Rectal smooth muscle tissue (tissue), 1 donor: ENCODE results near the gene ADAM22.
A peak's percentile ranks its signal among the peaks of the same experiment; 100 is the strongest.
"Not testable (repeated sequence)": the region's sequence is repeated elsewhere in the genome, so short reads cannot be mapped to it uniquely, and the experiment has no call there.

ENCODE experiments used
- H3K27ac ChIP-seq: one replicate; pipeline ENCODE4 v1.7.0; 2013; ENCODE audit warnings: low read depth, low read length, inconsistent platforms
- H3K27me3 ChIP-seq: one replicate; pipeline ENCODE4 v1.7.0; 2013; ENCODE audit warnings: low read length; ENCODE audit not compliant: control insufficient read depth, insufficient read depth
- H3K36me3 ChIP-seq: one replicate; pipeline ENCODE4 v1.7.0; 2013; ENCODE audit warnings: low read length; ENCODE audit not compliant: control insufficient read depth, insufficient read depth
- H3K4me1 ChIP-seq: one replicate; pipeline ENCODE4 v1.7.0; 2013; ENCODE audit warnings: low read length; ENCODE audit not compliant: control insufficient read depth, insufficient read depth
- H3K4me3 ChIP-seq: one replicate; pipeline ENCODE4 v1.7.0; 2013; ENCODE audit warnings: low read length
- H3K9ac ChIP-seq: one replicate; pipeline ENCODE4 v1.7.0; 2013; ENCODE audit warnings: low read length

The ADAM22 gene

DNA sequence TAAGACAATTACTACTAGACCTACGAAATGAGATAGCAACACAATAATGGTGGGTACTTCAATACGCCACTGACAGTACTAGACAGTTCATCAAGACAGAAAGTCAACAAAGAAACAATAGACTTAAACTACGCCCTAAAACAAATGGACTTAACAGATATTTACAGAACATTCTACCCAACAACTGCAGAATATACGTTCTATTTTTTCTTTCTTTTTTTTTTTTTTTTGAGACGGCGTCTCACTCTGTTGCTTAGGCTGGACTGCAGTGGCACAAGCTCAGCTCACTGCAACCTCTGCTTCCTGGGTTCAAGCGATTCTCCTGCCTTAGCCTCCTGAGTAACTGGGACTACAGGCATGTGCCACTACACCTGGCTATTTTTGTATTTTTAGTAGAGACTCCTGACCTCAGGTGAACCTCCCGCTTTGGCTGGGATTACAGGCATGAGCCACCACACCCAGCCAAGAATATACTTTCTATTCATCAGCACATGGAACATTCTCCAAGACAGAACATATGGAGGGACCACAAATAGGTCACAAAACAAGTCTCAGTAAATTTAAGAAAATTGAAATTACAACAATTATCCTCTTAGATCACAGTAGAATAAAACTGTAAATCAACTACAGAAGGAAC lies 11.2 kb upstream of the ADAM22 start:
- not testable (repeated sequence) for H3K27me3 ChIP-seq, H3K36me3 ChIP-seq, H3K9ac ChIP-seq, H3K4me3 ChIP-seq, H3K27ac ChIP-seq, H3K4me1 ChIP-seq

GRCh38 chr7:87926581-87927461 lies 7.2 kb upstream of the ADAM22 start:
- Histone ChIP-seq H3K36me3 (no peaks in the 10 kb centered on the region), H3K4me1 (no peaks in the 10 kb centered on the region), H3K27me3 (no peaks in the 10 kb centered on the region), H3K4me3 (no peak overlapping the region), H3K9ac (no peak overlapping the region), H3K27ac (no peak overlapping the region)

DNA sequence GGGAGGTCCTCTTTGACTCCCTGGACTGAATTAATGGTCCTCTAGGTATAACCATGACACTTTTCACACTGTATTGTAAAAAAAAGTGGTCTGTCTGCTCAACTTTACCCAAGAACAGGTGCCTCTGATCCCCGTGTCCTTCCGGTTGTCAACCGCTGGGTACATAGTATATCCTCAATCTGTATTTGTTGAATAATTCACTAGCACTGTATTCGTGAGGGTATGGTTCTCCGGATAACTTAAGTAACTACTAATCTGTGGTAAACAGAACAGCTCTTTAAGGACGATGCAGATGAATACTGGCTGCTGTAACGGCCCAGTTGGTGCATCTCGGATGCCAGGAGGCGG lies 472 bp upstream of the ADAM22 start:
- Histone ChIP-seq H3K4me1 (no peaks in the 10 kb centered on the region), H3K9ac (no peak overlapping the region), H3K27me3 (no peaks in the 10 kb centered on the region), H3K36me3 (no peaks in the 10 kb centered on the region), H3K27ac (no peak overlapping the region), H3K4me3 (peak overlapping the region; percentile 69)

DNA sequence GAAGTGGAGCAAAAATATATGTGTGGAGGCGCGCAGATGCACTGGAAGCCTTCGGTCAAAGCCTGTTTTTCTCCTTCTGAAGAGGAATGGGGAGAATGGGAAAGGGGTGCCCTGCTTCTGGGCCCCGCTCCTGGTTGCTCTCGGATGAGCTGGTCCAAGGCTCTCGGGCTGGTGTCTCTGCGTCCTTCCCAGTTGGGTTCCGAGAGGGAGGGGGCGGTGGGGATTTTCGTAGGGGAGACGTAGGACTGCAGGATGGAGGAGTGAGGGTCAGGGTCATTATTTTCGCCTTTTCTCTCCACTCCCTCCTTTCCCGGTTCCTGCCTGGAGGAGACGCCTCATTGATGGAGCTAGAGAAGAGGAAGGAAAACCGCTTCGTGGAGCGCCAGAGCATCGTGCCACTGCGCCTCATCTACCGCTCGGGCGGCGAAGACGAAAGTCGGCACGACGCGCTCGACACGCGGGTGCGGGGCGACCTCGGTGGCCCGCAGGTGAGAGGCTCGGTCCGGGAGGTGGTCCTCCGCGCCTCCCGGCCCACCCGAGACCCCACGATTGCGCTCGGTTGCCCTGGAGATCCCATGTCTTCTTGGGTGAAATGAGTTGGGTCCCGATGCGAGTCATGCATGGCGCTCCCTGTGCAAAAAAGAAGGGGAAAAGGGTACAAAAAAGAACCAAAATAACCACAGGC lies 790 bp downstream of the ADAM22 start:
- peak overlapping the region; percentile 69 for H3K4me3 ChIP-seq
- no peaks in the 10 kb centered on the region for H3K27me3 ChIP-seq
- no peaks in the 10 kb centered on the region for H3K36me3 ChIP-seq
- H3K4me1 ChIP-seq, result no peaks in the 10 kb centered on the region
- H3K9ac ChIP-seq, result peak overlapping the region; percentile 2
- no peak overlapping the region for H3K27ac ChIP-seq

DNA sequence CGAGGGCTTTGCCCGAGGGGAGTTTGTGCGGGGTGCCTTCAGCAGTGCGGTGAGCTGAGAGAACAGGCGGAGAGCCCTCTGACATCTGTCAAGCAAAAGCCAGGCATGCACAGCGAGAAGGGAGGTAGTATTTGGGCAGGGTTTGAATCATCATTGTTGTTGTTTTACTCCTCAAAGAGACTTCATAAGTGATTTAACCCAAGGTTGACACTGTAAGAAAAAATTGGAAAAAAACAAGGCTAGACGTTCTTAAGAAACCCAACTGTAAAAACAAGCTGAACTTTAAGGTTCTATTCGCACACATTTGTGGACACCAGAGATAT lies 1.3 kb downstream of the ADAM22 start:
- H3K27me3 ChIP-seq, result no peaks in the 10 kb centered on the region
- H3K4me3 ChIP-seq, result peak overlapping the region; percentile 69
- no peaks in the 10 kb centered on the region for H3K4me1 ChIP-seq
- no peaks in the 10 kb centered on the region for H3K36me3 ChIP-seq
- H3K27ac ChIP-seq, result no peak overlapping the region
- H3K9ac ChIP-seq, result no peak overlapping the region

- Histone ChIP-seq H3K9ac (no peak overlapping the region), H3K36me3 (no peaks in the 10 kb centered on the region), H3K4me3 (no peak overlapping the region), H3K4me1 (no peaks in the 10 kb centered on the region), H3K27ac (no peak overlapping the region), H3K27me3 (no peaks in the 10 kb centered on the region)
Measured at GRCh38 chr7:87941138-87941537, 7.1 kb downstream of the ADAM22 start.

- no peak overlapping the region for H3K9ac ChIP-seq
- no peak overlapping the region for H3K4me3 ChIP-seq
- no peaks in the 10 kb centered on the region for H3K36me3 ChIP-seq
- H3K4me1 ChIP-seq, result no peaks in the 10 kb centered on the region
- no peak overlapping the region for H3K27ac ChIP-seq
- no peaks in the 10 kb centered on the region for H3K27me3 ChIP-seq
Measured at GRCh38 chr7:87944547-87944946, 10.5 kb downstream of the ADAM22 start.

- not testable (repeated sequence) for H3K36me3 ChIP-seq, H3K27ac ChIP-seq, H3K4me3 ChIP-seq, H3K27me3 ChIP-seq, H3K4me1 ChIP-seq, H3K9ac ChIP-seq
Measured at GRCh38 chr7:87945926-87946325, 11.9 kb downstream of the ADAM22 start.

DNA sequence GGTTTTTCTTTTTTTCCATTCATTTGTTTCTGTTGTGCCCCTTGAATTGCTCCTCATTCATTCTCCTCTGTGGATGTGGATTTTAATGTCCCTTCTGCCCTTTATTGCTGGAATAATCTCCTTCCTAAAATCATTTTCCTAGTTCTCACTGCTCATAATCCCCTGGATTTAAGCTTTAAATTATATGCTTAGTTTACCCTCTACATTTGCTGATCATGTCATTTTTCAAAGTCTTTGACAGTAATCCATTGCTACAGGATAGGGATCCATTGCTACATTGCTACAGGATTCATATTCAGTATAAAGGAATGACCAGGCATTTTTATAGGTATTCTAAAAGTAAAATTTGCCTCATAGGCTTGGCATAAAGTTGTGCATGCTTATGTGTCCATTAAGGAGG lies 14.3 kb downstream of the ADAM22 start:
- H3K4me3 ChIP-seq, result no peak overlapping the region
- H3K9ac ChIP-seq, result no peak overlapping the region
- H3K36me3 ChIP-seq, result no peaks in the 10 kb centered on the region
- H3K27me3 ChIP-seq, result no peaks in the 10 kb centered on the region
- H3K27ac ChIP-seq, result no peak overlapping the region
- no peaks in the 10 kb centered on the region for H3K4me1 ChIP-seq

GRCh38 chr7:87959336-87959735 lies 25.3 kb downstream of the ADAM22 start:
- Histone ChIP-seq H3K9ac (no peak overlapping the region), H3K27ac (no peak overlapping the region), H3K36me3 (no peaks in the 10 kb centered on the region), H3K4me3 (no peak overlapping the region), H3K4me1 (no peaks in the 10 kb centered on the region), H3K27me3 (no peaks in the 10 kb centered on the region)

DNA sequence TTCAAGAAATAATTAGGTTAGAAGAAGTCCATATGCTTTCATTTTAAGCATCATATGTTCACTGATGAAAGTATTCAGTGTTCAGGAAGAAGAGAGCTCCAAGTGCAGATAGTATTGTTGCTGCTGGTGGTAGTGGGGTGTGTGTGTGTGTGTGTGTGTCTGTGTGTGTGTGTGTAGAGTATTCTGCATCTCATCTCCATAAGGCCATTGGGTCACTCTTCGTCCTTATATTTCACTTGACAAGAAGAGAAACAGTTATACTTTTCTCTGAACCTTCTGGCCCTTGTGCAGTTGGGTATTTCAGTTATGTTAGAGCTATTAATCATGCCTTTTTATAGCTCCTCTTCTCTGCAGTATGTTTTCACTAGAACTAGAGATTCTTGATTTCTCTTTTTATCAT lies 26.2 kb downstream of the ADAM22 start:
- Histone ChIP-seq H3K27me3 (no peaks in the 10 kb centered on the region), H3K4me3 (no peak overlapping the region), H3K27ac (no peak overlapping the region), H3K36me3 (no peaks in the 10 kb centered on the region), H3K9ac (no peak overlapping the region), H3K4me1 (no peaks in the 10 kb centered on the region)

DNA sequence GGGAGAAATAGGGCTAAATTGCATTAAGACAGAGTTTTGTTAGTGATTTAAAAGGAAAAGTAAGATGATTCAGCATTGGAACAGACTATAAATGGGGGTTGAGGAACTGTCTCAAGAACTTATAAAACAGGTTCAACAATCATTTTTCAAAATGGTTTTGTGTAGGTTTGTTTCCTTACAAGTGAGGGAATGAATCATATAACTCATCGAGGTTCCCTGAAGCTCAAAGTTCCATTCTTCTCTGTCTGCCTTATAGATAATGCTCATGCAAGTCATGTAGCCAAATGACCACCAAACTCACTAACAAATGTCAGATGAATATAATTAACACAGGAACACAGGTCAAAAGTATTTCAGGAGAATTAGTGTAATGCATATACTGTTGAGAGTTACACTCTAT lies 27.7 kb downstream of the ADAM22 start:
- Histone ChIP-seq H3K27ac (no peak overlapping the region), H3K27me3 (no peaks in the 10 kb centered on the region), H3K4me1 (no peaks in the 10 kb centered on the region), H3K36me3 (no peaks in the 10 kb centered on the region), H3K4me3 (no peak overlapping the region), H3K9ac (no peak overlapping the region)

DNA sequence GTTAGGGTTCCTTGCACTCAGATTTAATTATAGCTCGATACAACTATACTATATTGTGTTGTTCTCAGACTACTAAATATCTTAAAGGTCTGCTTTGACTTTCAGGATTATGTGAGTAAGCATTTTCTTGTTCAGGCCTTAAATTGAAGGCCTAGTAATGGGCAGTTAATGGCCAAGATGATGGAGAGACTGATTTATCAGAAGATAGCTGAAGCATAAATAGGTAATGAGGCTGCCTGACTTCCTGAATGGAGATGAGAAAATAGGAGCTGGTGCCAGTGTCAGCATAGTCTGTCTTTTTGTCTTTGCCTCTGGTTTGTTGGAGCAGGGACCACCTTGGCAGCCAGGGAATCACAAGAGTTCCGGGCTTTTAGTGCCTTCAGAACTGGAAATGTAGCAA lies 32.2 kb downstream of the ADAM22 start:
- H3K4me3 ChIP-seq, result no peak overlapping the region
- H3K27ac ChIP-seq, result no peak overlapping the region
- no peaks in the 10 kb centered on the region for H3K36me3 ChIP-seq
- H3K4me1 ChIP-seq, result no peaks in the 10 kb centered on the region
- H3K27me3 ChIP-seq, result no peaks in the 10 kb centered on the region
- H3K9ac ChIP-seq, result no peak overlapping the region
